ENCODE measurements around the gene PP2D1. TPM values are rescaled to one million over a fixed set of nuclear protein-coding genes. Genes with fewer than 3 reads are reported as not detected.

The PP2D1 gene
- total and polyA plus RNA-seq, 9 of the 15 experiments (the other 6 are each of a cell fraction or from before 2014, with no cell fraction given) = 0.07 to 0.10 TPM; not detected in 7

GRCh38 chr3:20001932-20002331 lies 10.1 kb downstream of the PP2D1 start (continued):
- TF ChIP-seq, protein P1, sequence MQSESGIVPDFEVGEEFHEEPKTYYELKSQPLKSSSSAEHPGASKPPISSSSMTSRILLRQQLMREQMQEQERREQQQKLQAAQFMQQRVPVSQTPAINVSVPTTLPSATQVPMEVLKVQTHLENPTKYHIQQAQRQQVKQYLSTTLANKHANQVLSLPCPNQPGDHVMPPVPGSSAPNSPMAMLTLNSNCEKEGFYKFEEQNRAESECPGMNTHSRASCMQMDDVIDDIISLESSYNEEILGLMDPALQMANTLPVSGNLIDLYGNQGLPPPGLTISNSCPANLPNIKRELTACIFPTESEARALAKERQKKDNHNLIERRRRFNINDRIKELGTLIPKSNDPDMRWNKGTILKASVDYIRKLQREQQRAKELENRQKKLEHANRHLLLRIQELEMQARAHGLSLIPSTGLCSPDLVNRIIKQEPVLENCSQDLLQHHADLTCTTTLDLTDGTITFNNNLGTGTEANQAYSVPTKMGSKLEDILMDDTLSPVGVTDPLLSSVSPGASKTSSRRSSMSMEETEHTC (IDR thresholded peaks at IDR 0.05) = no peak
- TF ChIP-seq MAFK (IDR thresholded peaks at IDR 0.05; ENCODE audit: low read length) = peak; percentile 23; the same call in 1 of the 2 replicates
- no peak for TF ChIP-seq SMAD4 (CRISPR knock-in tag; conservative IDR thresholded peaks at IDR 0.05)
- no peak for TF ChIP-seq ZNF561 (CRISPR knock-in tag; conservative IDR thresholded peaks at IDR 0.05)
- peak; percentile 78 for TF ChIP-seq NFE2 (IDR thresholded peaks at IDR 0.05; ENCODE audit: low read depth)
- TF ChIP-seq FOXA3 (CRISPR knock-in tag; conservative IDR thresholded peaks at IDR 0.05 in 1 of 2, IDR thresholded peaks at IDR 0.05 in 1 of 2) = no peak
- TF ChIP-seq THRA (IDR thresholded peaks at IDR 0.05) = no peak
- TF ChIP-seq BHLHE40 (IDR thresholded peaks at IDR 0.05; ENCODE audit: low read length) = no peak
- TF ChIP-seq E2F6 (IDR thresholded peaks at IDR 0.05; ENCODE audit: borderline replicate concordance in 1 of 2, extremely low read depth in 1 of 2, insufficient read depth in 1 of 2, insufficient read length in 1 of 2, low read depth in 1 of 2, low read length in 1 of 2, poor library complexity in 1 of 2, severe bottlenecking in 1 of 2) = no peak
- no peak for TF ChIP-seq DDX20 (tag; IDR thresholded peaks at IDR 0.05; ENCODE audit: low read depth)
- TF ChIP-seq CTBP1 (IDR thresholded peaks at IDR 0.05; ENCODE audit: borderline replicate concordance) = no peak
- TF ChIP-seq NRF1 (conservative IDR thresholded peaks at IDR 0.05 in 1 of 2, IDR thresholded peaks at IDR 0.05 in 1 of 2) = no peak
- TF ChIP-seq ZNF316 (IDR thresholded peaks at IDR 0.05) = 0 out of 2 replicates have a peak, but pooled peaks have one; percentile 28
- no peak for TF ChIP-seq KDM2B (CRISPR knock-in tag; IDR thresholded peaks at IDR 0.05)
- TF ChIP-seq FOXJ2 (tag; IDR thresholded peaks at IDR 0.05) = 0 out of 2 replicates have a peak, but pooled peaks have one; percentile 20
- TF ChIP-seq C11orf30 (IDR thresholded peaks at IDR 0.05; ENCODE audit: low read depth) = peak; percentile 43; the same call in 1 of the 2 replicates
- TF ChIP-seq PML (IDR thresholded peaks at IDR 0.05; ENCODE audit: low read length) = no peak
- 0 out of 2 replicates have a peak, but pooled peaks have one; percentile 12 for TF ChIP-seq MAFG (tag; conservative IDR thresholded peaks at IDR 0.05)

All from K562 (cell line).